ENCODE results near the gene MYOM3.

The MYOM3 gene

GRCh38 chr1:24111996-24112779 lies at the start of gene MYOM3:
MYOM3 (minus strand) TSS chr1:24112135; CDS start chr1:24108636, 3,499 bp downstream.
- no peak for DNase-seq (ENCODE audit: low read depth, low spot score)

- no peak for DNase-seq (ENCODE audit: low read depth, low spot score)
Observed at GRCh38 chr1:24161270-24161669, 49.3 kb upstream of the MYOM3 start.

- DNase-seq (ENCODE audit: low read depth, low spot score) = no peak
Observed at GRCh38 chr1:24159366-24159765, 47.4 kb upstream of the MYOM3 start.

GRCh38 chr1:24157918-24158481 lies 46.1 kb upstream of the MYOM3 start:
- no peak for DNase-seq (ENCODE audit: low read depth, low spot score)

- DNase-seq (ENCODE audit: low read depth, low spot score) = no peak
Observed at GRCh38 chr1:24156542-24157260, 44.8 kb upstream of the MYOM3 start.

- no peak for DNase-seq (ENCODE audit: low read depth, low spot score)
Observed at GRCh38 chr1:24155011-24155782, 43.3 kb upstream of the MYOM3 start.

GRCh38 chr1:24154215-24154614 lies 42.3 kb upstream of the MYOM3 start:
- no peak for DNase-seq (ENCODE audit: low read depth, low spot score)

- no peak for DNase-seq (ENCODE audit: low read depth, low spot score)
Observed at GRCh38 chr1:24152631-24153494, 40.9 kb upstream of the MYOM3 start.

GRCh38 chr1:24151175-24151533 lies 39.2 kb upstream of the MYOM3 start:
- DNase-seq (ENCODE audit: low read depth, low spot score) = no peak

- DNase-seq (ENCODE audit: low read depth, low spot score) = peak; percentile 72
Observed at GRCh38 chr1:24150234-24151174, 38.6 kb upstream of the MYOM3 start.

- no peak for DNase-seq (ENCODE audit: low read depth, low spot score)
Observed at GRCh38 chr1:24149866-24150233, 37.9 kb upstream of the MYOM3 start.

- no peak for DNase-seq (ENCODE audit: low read depth, low spot score)
Observed at GRCh38 chr1:24147816-24148215, 35.9 kb upstream of the MYOM3 start.

- DNase-seq (ENCODE audit: low read depth, low spot score) = no peak
Observed at GRCh38 chr1:24147194-24147593, 35.3 kb upstream of the MYOM3 start.

GRCh38 chr1:24142546-24143534 lies 30.9 kb upstream of the MYOM3 start, which contains the start of gene IL22RA1:
IL22RA1 (minus strand) TSS chr1:24143140; CDS start chr1:24143082, 58 bp downstream.
- no peak for DNase-seq (ENCODE audit: low read depth, low spot score)

GRCh38 chr1:24141311-24141997 lies 29.5 kb upstream of the MYOM3 start:
- DNase-seq (ENCODE audit: low read depth, low spot score) = no peak

GRCh38 chr1:24140741-24141181 lies 28.8 kb upstream of the MYOM3 start:
- DNase-seq (ENCODE audit: low read depth, low spot score) = no peak

- no peak for DNase-seq (ENCODE audit: low read depth, low spot score)
Observed at GRCh38 chr1:24139841-24140425, 28.0 kb upstream of the MYOM3 start.

GRCh38 chr1:24139222-24139489 lies 27.2 kb upstream of the MYOM3 start:
- no peak for DNase-seq (ENCODE audit: low read depth, low spot score)

Measured in activated CD4-positive, CD25-positive, alpha-beta regulatory T cell treated with anti-CD3 and anti-CD28 coated beads, Interleukin-2, amount 50 U/mL, for 16 hours (primary cell).